ENCODE measurements around the gene PBX4.
"Not testable (repeated sequence)": the region's sequence is repeated elsewhere in the genome, so short reads cannot be mapped to it uniquely, and the experiment has no call there.

PBX4 gene

GRCh38 chr19:19627621-19628500 is 9.4 kb upstream of the PBX4 start, which contains the start of gene LPAR2:
TSS of gene LPAR2 (minus strand) at chr19:19628220. CDS start at chr19:19627275, 945 bp downstream.
- peak in 1 of 2 donors; percentile 56 for DNase-seq (ENCODE audit: low read depth in 2 of 2)

GRCh38 chr19:19626516-19627472 is 8.3 kb upstream of the PBX4 start:
- no peak for DNase-seq (ENCODE audit: low read depth in 2 of 2)

- no peak for DNase-seq (ENCODE audit: low read depth in 2 of 2)
Observed at GRCh38 chr19:19624032-19624570, 5.6 kb upstream of the PBX4 start.

GRCh38 chr19:19623383-19623782 is 4.9 kb upstream of the PBX4 start:
- no peak for DNase-seq (ENCODE audit: low read depth in 2 of 2)

GRCh38 chr19:19619849-19620210 is 1.3 kb upstream of the PBX4 start:
- DNase-seq (ENCODE audit: low read depth in 2 of 2) = no peak

- no peak for DNase-seq (ENCODE audit: low read depth in 2 of 2)
Observed at GRCh38 chr19:19619181-19619848, 828 bp upstream of the PBX4 start.

GRCh38 chr19:19615086-19615485 is 3.4 kb downstream of the PBX4 start:
- no peak for DNase-seq (ENCODE audit: low read depth in 2 of 2)

- no peak for DNase-seq (ENCODE audit: low read depth in 2 of 2)
Observed at GRCh38 chr19:19613506-19613905, 5.0 kb downstream of the PBX4 start.

- no peak for DNase-seq (ENCODE audit: low read depth in 2 of 2)
Observed at GRCh38 chr19:19610376-19611202, 7.9 kb downstream of the PBX4 start.

- not testable (repeated sequence) for DNase-seq (ENCODE audit: low read depth in 2 of 2)
Observed at GRCh38 chr19:19606686-19607085, 11.8 kb downstream of the PBX4 start.

GRCh38 chr19:19606021-19606420 is 12.5 kb downstream of the PBX4 start:
- no peak for DNase-seq (ENCODE audit: low read depth in 2 of 2)

- no peak for DNase-seq (ENCODE audit: low read depth in 2 of 2)
Observed at GRCh38 chr19:19602713-19603324, 15.7 kb downstream of the PBX4 start.

GRCh38 chr19:19602136-19602712 is 16.3 kb downstream of the PBX4 start:
- no peak for DNase-seq (ENCODE audit: low read depth in 2 of 2)

GRCh38 chr19:19600793-19601330 is 17.6 kb downstream of the PBX4 start:
- no peak for DNase-seq (ENCODE audit: low read depth in 2 of 2)

- DNase-seq (ENCODE audit: low read depth in 2 of 2) = peak; percentile 50 to 54
Observed at GRCh38 chr19:19598728-19599451, 19.6 kb downstream of the PBX4 start.

GRCh38 chr19:19597809-19598306 is 20.6 kb downstream of the PBX4 start:
- peak; percentile 40 to 61 for DNase-seq (ENCODE audit: low read depth in 2 of 2)

- no peak for DNase-seq (ENCODE audit: low read depth in 2 of 2)
Observed at GRCh38 chr19:19595171-19595701, 23.3 kb downstream of the PBX4 start.

- no peak for DNase-seq (ENCODE audit: low read depth in 2 of 2)
Observed at GRCh38 chr19:19594381-19594780, 24.1 kb downstream of the PBX4 start.
